ENCODE results near the gene MRTFA.

Gene MRTFA

DNA sequence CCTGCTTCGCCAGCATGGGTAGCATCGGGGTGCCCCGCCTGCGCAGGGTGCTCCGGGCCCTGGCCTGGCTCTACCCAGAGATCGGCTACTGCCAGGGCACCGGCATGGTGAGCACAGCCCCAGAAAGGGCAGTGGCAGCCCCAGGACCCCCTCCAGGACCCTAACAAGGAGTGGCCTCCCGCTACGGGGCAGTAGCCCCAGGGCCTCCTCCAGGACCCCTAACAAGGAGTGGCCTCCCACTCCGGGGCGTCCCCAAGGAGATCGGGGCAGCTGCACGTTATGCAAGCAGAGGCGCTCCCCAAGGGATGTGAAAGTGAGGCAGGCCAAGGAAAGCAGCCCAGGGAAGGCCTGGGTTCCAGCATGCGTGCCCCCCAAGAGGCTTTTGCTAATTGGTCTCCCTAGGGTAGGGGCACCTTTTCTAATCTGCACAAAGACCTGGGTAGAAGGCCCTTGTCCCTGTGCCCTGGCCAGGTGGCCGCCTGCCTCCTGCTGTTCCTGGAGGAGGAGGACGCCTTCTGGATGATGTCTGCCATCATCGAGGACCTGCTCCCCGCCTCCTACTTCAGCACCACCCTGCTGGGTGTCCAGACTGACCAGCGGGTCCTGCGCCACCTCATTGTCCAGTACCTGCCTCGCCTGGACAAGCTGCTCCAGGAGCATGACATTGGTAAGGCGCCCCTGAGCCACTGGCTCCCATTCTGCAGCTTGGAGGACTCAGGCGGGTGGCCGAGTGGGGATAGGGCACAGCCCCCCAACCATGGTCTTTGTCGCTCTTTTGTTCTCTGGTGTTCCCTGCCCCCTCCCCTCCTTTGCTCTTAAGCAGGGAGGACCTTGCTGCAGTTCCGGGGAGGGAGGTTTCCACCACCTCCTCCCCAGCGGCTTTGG, 231.1 kb downstream of the MRTFA start:
- H3K4me3 ChIP-seq (ENCODE audit: low read length): no peak overlapping the region
- TF ChIP-seq, protein P1, sequence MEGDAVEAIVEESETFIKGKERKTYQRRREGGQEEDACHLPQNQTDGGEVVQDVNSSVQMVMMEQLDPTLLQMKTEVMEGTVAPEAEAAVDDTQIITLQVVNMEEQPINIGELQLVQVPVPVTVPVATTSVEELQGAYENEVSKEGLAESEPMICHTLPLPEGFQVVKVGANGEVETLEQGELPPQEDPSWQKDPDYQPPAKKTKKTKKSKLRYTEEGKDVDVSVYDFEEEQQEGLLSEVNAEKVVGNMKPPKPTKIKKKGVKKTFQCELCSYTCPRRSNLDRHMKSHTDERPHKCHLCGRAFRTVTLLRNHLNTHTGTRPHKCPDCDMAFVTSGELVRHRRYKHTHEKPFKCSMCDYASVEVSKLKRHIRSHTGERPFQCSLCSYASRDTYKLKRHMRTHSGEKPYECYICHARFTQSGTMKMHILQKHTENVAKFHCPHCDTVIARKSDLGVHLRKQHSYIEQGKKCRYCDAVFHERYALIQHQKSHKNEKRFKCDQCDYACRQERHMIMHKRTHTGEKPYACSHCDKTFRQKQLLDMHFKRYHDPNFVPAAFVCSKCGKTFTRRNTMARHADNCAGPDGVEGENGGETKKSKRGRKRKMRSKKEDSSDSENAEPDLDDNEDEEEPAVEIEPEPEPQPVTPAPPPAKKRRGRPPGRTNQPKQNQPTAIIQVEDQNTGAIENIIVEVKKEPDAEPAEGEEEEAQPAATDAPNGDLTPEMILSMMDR (conservative IDR thresholded peaks at IDR 0.05; ENCODE audit: low read length): no peak
- DNase-seq (ENCODE audit: low read depth): no peak

DNA sequence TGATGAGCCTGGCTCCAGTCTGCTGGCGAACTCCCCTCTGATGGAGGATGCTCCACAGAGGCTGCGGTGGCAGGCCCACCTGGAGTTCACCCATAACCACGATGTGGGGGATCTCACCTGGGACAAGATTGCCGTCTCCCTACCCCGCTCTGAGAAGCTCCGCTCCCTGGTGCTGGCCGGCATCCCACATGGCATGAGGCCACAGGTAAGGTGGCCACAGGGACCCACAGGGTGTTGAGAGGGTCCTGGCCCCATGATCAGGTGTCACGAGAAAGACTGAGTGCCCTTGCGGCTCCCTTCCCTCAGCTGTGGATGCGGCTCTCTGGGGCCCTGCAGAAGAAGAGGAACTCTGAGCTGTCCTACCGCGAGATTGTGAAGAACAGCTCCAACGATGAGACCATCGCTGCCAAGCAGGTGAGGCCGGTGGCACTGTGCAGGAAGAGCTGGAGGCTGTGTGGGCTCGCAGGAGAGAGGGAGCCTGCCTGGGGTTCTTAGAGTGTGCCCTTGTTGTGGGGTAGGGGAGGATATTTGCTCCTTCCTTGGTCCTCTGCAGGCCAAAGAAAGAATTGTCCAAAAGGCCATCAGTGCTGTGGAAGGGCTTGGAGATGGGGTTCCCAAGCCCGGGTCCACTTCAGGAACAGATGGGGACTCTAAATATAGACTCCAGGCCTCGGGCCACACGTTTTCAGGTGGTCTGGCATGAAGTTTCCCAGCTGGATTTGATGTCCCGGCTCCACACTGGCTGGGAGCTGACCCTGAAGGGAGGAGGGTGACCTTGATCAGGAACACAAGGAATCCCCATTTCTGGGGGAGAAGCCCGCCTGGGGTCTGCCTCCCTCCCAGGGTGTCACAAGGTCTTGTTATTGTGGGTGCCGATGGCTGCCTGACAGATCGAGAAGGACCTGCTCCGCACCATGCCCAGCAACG, 232.0 kb downstream of the MRTFA start:
- DNase-seq (ENCODE audit: low read depth): no peak
- H3K4me3 ChIP-seq (ENCODE audit: low read length): no peak overlapping the region
- TF ChIP-seq, protein P1 (conservative IDR thresholded peaks at IDR 0.05; ENCODE audit: low read length): no peak

DNA sequence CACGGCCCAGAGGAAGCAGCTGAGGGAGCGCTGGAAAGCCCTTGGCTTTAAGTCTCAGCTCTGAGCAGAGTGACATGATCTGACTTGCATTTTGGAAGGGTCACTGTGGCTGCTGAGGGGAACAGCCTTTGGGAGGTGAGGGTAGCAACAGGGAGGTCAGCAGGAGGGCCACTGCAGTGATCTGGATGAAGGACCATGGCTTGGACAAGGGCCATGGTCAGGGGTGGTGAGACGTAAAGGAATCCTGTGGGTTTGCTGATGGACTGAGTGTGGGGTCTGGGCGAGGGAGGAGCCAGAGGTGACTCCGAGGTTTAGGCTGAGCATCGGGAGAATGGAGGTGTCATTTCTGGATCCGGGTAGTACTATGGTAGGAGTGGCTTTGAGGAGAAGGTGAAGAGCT, 232.9 kb downstream of the MRTFA start:
- TF ChIP-seq, protein P1 (conservative IDR thresholded peaks at IDR 0.05; ENCODE audit: low read length): no peak
- H3K4me3 ChIP-seq (ENCODE audit: low read length): no peak overlapping the region

GRCh38 chr22:40403141-40403540, 233.4 kb downstream of the MRTFA start:
- TF ChIP-seq, protein P1 (conservative IDR thresholded peaks at IDR 0.05; ENCODE audit: low read length): no peak

More for the DNA sequence above, 232.9 kb downstream of the MRTFA start:
- DNase-seq (ENCODE audit: low read depth): no peak

GRCh38 chr22:40401981-40402406, 234.5 kb downstream of the MRTFA start:
- no peak for DNase-seq (ENCODE audit: low read depth)
- H3K4me3 ChIP-seq (ENCODE audit: low read length): no peak overlapping the region
- TF ChIP-seq, protein P1 (conservative IDR thresholded peaks at IDR 0.05; ENCODE audit: low read length): no peak

More at GRCh38 chr22:40403141-40403540, 233.4 kb downstream of the MRTFA start:
- DNase-seq (ENCODE audit: low read depth): no peak
- no peak overlapping the region for H3K4me3 ChIP-seq (ENCODE audit: low read length)

DNA sequence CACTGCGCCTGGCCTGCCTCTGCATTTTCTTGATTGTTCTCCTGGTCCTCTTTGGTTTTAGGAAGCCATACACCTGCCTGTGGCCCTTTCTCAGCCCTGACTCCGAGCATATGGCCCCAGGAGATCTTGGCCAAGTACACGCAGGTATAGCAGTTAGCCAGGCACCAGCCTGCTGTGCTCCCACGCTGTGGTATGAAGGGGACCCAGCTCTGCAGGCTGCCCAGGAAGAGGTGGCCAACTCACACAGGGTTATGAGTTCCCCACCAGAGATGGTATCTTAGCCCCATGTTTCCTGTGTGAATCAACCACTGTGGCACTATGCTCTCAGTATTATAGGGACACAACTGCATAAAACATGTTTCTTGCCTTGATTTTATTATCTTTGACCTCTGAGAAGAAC, 235.0 kb downstream of the MRTFA start:
- no peak for DNase-seq (ENCODE audit: low read depth)
- TF ChIP-seq, protein P1 (conservative IDR thresholded peaks at IDR 0.05; ENCODE audit: low read length): no peak
- H3K4me3 ChIP-seq (ENCODE audit: low read length): no peak overlapping the region
